Loucy (cell line): Measurements from ENCODE around the gene TBL1XR1.

Experiments
- H2AFZ ChIP-seq: fragments of 200-600 bp; sonication (generic); 2 replicates; pipeline ENCODE4 v1.6.0; 2016; ENCODE audit warnings: antibody characterized with exemption, mild to moderate bottlenecking, low read length, moderate library complexity
- H3F3A ChIP-seq: fragments of 200-600 bp; 2 replicates; pipeline ENCODE4 v1.6.0; 2016; ENCODE audit warnings: antibody characterized with exemption, low read depth, mild to moderate bottlenecking
- H3K27me3 ChIP-seq: fragments of 200-600 bp; sonication (generic); 2 replicates; pipeline ENCODE4 v1.6.1; 2014; ENCODE audit warnings: low read length, mild to moderate bottlenecking; ENCODE audit not compliant: insufficient read depth, poor library complexity, severe bottlenecking
- H3K36me3 ChIP-seq: fragments of 200-600 bp; sonication (generic); 2 replicates; pipeline ENCODE4 v1.6.1; 2016; ENCODE audit warnings: low read length; ENCODE audit not compliant: insufficient read depth
- H3K4me1 ChIP-seq: fragments of 200-600 bp; sonication (generic); 2 replicates; pipeline ENCODE4 v1.5.1; 2014; ENCODE audit warnings: low read length, mild to moderate bottlenecking; ENCODE audit not compliant: insufficient read depth, poor library complexity, severe bottlenecking
- H3K4me2 ChIP-seq: fragments of 200-600 bp; sonication (generic); 2 replicates; pipeline ENCODE4 v1.6.0; 2014; ENCODE audit warnings: antibody characterized with exemption, low read length, low read depth, mild to moderate bottlenecking; ENCODE audit not compliant: poor library complexity, severe bottlenecking
- H3K4me3 ChIP-seq: fragments of 200-600 bp; sonication (generic); 2 replicates; pipeline ENCODE4 v1.5.1; 2014; ENCODE audit warnings: low read length, mild to moderate bottlenecking, mixed read lengths; ENCODE audit not compliant: poor library complexity, severe bottlenecking
- H3K79me2 ChIP-seq: fragments of 200-600 bp; sonication (generic); 2 replicates; pipeline ENCODE4 v1.6.1; 2014; ENCODE audit warnings: low read length; ENCODE audit not compliant: insufficient read depth
- H3K9ac ChIP-seq: fragments of 200-600 bp; sonication (generic); 2 replicates; pipeline ENCODE4 v1.6.0; 2014; ENCODE audit warnings: mild to moderate bottlenecking, low read depth, low read length, moderate library complexity; ENCODE audit not compliant: poor library complexity, severe bottlenecking
- H3K9me2 ChIP-seq: fragments of 200-600 bp; sonication (generic); replicated peaks from 2 replicates; pipeline ENCODE4 v1.6.1; 2016; ENCODE audit warnings: low read depth, low read length, mixed read lengths
- H3K9me3 ChIP-seq: fragments of 200-600 bp; sonication (generic); 2 replicates; pipeline ENCODE4 v1.6.1; 2014; ENCODE audit warnings: mild to moderate bottlenecking, antibody characterized with exemption, low read length, low read depth; ENCODE audit not compliant: insufficient read depth
- H4K20me1 ChIP-seq: fragments of 200-600 bp; sonication (generic); 2 replicates; pipeline ENCODE4 v1.6.0; 2014; ENCODE audit warnings: antibody characterized with exemption, low read length, mild to moderate bottlenecking; ENCODE audit not compliant: insufficient read depth, poor library complexity, severe bottlenecking
- CTCF ChIP-seq: fragments of 200-600 bp; sonication (generic); conservative IDR thresholded peaks from 2 replicates; pipeline ENCODE4 v1.5.1; 2014; ENCODE audit warnings: mild to moderate bottlenecking, antibody characterized with exemption, low read length
- EZH2phosphoT487 ChIP-seq: fragments of 200-600 bp; IDR thresholded peaks from 2 replicates; pipeline ENCODE4 v1.6.1; 2018; ENCODE audit warnings: antibody characterized with exemption, mild to moderate bottlenecking, moderate library complexity, borderline replicate concordance

TBL1XR1 gene

GRCh38 chr3:177045767-177046166 is 151.5 kb downstream of the TBL1XR1 start:
- Histone ChIP-seq H3K4me3 (no peak overlapping the region), H3K27me3 (no peaks in the 10 kb centered on the region), H3F3A (no peaks in the 10 kb centered on the region), H4K20me1 (peaks cover 8% of the 10 kb centered on the region), H3K9ac (no peak overlapping the region), H3K9me3 (0 out of 2 replicates have a peak, but pooled peaks cover 5% of the 10 kb centered on the region), H3K36me3 (peaks cover 96% of the 10 kb centered on the region), H2AFZ (no peak overlapping the region), H3K4me1 (no peaks in the 10 kb centered on the region), H3K4me2 (no peak overlapping the region), H3K79me2 (peaks cover 23% of the 10 kb centered on the region), H3K9me2 (no peaks in the 10 kb centered on the region)
- TF ChIP-seq EZH2phosphoT487 (no peak), CTCF (no peak)

- H4K20me1 ChIP-seq, result peaks cover 3% of the 10 kb centered on the region
- H3K4me2 ChIP-seq, result no peak overlapping the region
- H3K9me2 ChIP-seq, result no peaks in the 10 kb centered on the region
- no peaks in the 10 kb centered on the region for H3F3A ChIP-seq
- H3K9ac ChIP-seq, result no peak overlapping the region
- peaks cover 21% of the 10 kb centered on the region for H3K79me2 ChIP-seq
- H2AFZ ChIP-seq, result no peak overlapping the region
- H3K36me3 ChIP-seq, result peaks cover 94% of the 10 kb centered on the region
- H3K4me3 ChIP-seq, result no peak overlapping the region
- no peaks in the 10 kb centered on the region for H3K4me1 ChIP-seq
- no peak for TF ChIP-seq EZH2phosphoT487
- TF ChIP-seq CTCF, result no peak
- 0 out of 2 replicates have a peak, but pooled peaks cover 5% of the 10 kb centered on the region for H3K9me3 ChIP-seq
- H3K27me3 ChIP-seq, result no peaks in the 10 kb centered on the region
These were observed 152.1 kb downstream of the TBL1XR1 start for GRCh38 chr3:177045222-177045621.

- no peak overlapping the region for H3K4me2 ChIP-seq
These were observed 155.3 kb downstream of the TBL1XR1 start for GRCh38 chr3:177041730-177042551.

More at GRCh38 chr3:177041730-177042551, 155.3 kb downstream of the TBL1XR1 start:
- H3K9ac ChIP-seq, result no peak overlapping the region
- peaks cover 92% of the 10 kb centered on the region for H3K36me3 ChIP-seq
- H3K9me2 ChIP-seq, result no peaks in the 10 kb centered on the region
- H2AFZ ChIP-seq, result no peak overlapping the region
- H3K4me1 ChIP-seq, result no peaks in the 10 kb centered on the region
- no peaks in the 10 kb centered on the region for H4K20me1 ChIP-seq
- peaks cover 9% of the 10 kb centered on the region; the same call in 1 of the 2 replicates for H3K79me2 ChIP-seq
- no peak for TF ChIP-seq CTCF
- TF ChIP-seq EZH2phosphoT487, result no peak
- 0 out of 2 replicates have a peak, but pooled peaks cover 5% of the 10 kb centered on the region for H3K9me3 ChIP-seq
- H3F3A ChIP-seq, result no peaks in the 10 kb centered on the region
- no peak overlapping the region for H3K4me3 ChIP-seq
- H3K27me3 ChIP-seq, result no peaks in the 10 kb centered on the region
